K562 (cell line): Measurements from ENCODE around the gene LASP1. TPM values are rescaled to one million over a fixed set of nuclear protein-coding genes. Genes with fewer than 3 reads are reported as not detected.

Experiments used
- ATAC-seq: fragments of 200-7000 bp; cut with Tn5 transposase; 3 replicates; pipeline ENCODE4 v1.9.1; 2020; ENCODE audit warnings: moderate library complexity
- BruUV-seq: library from RNA; stranded (reverse); fragments of 400-500 nt; replicated peaks from 2 replicates; lab custom pipeline; 2021; lab: Mats Ljungman, UMichigan
- CTCF ChIA-PET: fragments of 300-600 bp; formaldehyde crosslinking; extraction: SDS; loops from one replicate; lab custom pipeline; 2021; ENCODE audit warnings: low intra/inter-chr PET ratio; lab: Yijun Ruan, JAX
- POLR2A ChIA-PET: fragments of 300-600, 350-650 bp; sonication (Branson Sonifier 250); formaldehyde crosslinking; extraction: SDS; loops from one replicate; lab custom pipeline; 2021; ENCODE audit warnings: antibody characterized with exemption, inconsistent platforms; lab: Yijun Ruan, JAX
- DNase-seq, 4 experiments: peaks; one replicate each; pipeline versions ENCODE4 v3.0.0 to v3.0.0-alpha.2; 2011 to 2018; ENCODE audit warnings: low spot score in 3 of 4, mixed read lengths in 3 of 4; ENCODE audit errors: extremely low read depth in 1 of 4
- FAIRE-seq: peaks from 2 replicates; lab custom pipeline; 2011; peaks lifted over from hg19 to GRCh38; lab: Jason Lieb, UNC
- H2AFZ ChIP-seq: 2 replicates; pipeline ENCODE4 v1.6.0; 2011; ENCODE audit warnings: low read depth, low read length, control low read depth, inconsistent platforms
- H3K27ac ChIP-seq: fragments of 200-600 bp; 3 replicates; pipeline ENCODE4 v1.8.0; 2011; ENCODE audit warnings: low read depth, mild to moderate bottlenecking, control low read depth, inconsistent platforms, low read length, moderate library complexity, mixed read lengths; ENCODE audit errors: extremely low read depth
- H3K27me3 ChIP-seq, 2 experiments: fragments of 300-600 bp in 1 of 2; 2 replicates in 1 of 2; 3 replicates in 1 of 2; pipeline versions ENCODE4 v1.6.0 to v1.8.0; 2011; ENCODE audit warnings: inconsistent platforms in 2 of 2, low read length in 2 of 2, mild to moderate bottlenecking in 1 of 2, mixed read lengths in 1 of 2, moderate library complexity in 1 of 2; ENCODE audit not compliant: control insufficient read depth in 2 of 2, insufficient read depth in 2 of 2
- H3K36me3 ChIP-seq: fragments of 300-600 bp; 3 replicates; pipeline ENCODE4 v1.8.0; 2011; ENCODE audit warnings: mild to moderate bottlenecking, low read length, inconsistent platforms; ENCODE audit not compliant: control insufficient read depth, insufficient read depth
- H3K4me1 ChIP-seq, 2 experiments: fragments of 200-600 bp in 1 of 2; replicated peaks in 1 of 2; 2 replicates in 1 of 2; 3 replicates in 1 of 2; pipeline versions ENCODE4 v1.5.1 to v1.8.0; 2011; ENCODE audit warnings: inconsistent platforms in 2 of 2, low read length in 2 of 2, mild to moderate bottlenecking in 1 of 2, mixed read lengths in 1 of 2, moderate library complexity in 1 of 2; ENCODE audit not compliant: control insufficient read depth in 2 of 2, insufficient read depth in 2 of 2
- H3K4me2 ChIP-seq: 2 replicates; pipeline ENCODE4 v1.6.1; 2011; ENCODE audit warnings: low read length, control low read depth, inconsistent platforms, mixed read lengths; ENCODE audit not compliant: insufficient read depth
- H3K4me3 ChIP-seq: fragments of 200-600 bp; sonication (generic), shearing (Covaris generic); 2 replicates; pipeline ENCODE4 v1.5.1; 2016; ENCODE audit warnings: control low read depth, inconsistent platforms
- H3K79me2 ChIP-seq: fragments of 200-600 bp; 3 replicates; pipeline ENCODE4 v1.8.0; 2011; ENCODE audit warnings: low read length, inconsistent platforms; ENCODE audit not compliant: control insufficient read depth, insufficient read depth
- H3K9ac ChIP-seq, 2 experiments: 2 replicates each; pipeline versions ENCODE4 v1.6.0 to v1.6.1; 2011; ENCODE audit warnings: low read depth in 2 of 2, low read length in 2 of 2, control low read depth in 1 of 2, inconsistent platforms in 1 of 2, mild to moderate bottlenecking in 1 of 2, mixed read lengths in 1 of 2; ENCODE audit not compliant: insufficient read depth in 1 of 2
- H3K9me1 ChIP-seq: one replicate; pipeline ENCODE4 v1.6.0; 2011; ENCODE audit warnings: inconsistent platforms, mild to moderate bottlenecking, low read length, moderate library complexity; ENCODE audit not compliant: control insufficient read depth, insufficient read depth
- H3K9me3 ChIP-seq: replicated peaks from 2 replicates; pipeline ENCODE4 v1.5.1; 2011; ENCODE audit warnings: low read depth, low read length, inconsistent platforms; ENCODE audit not compliant: control insufficient read depth, insufficient read depth
- H4K20me1 ChIP-seq: replicated peaks from 2 replicates; pipeline ENCODE4 v1.6.1; 2011; ENCODE audit warnings: low read length, inconsistent platforms, mixed read lengths; ENCODE audit not compliant: control insufficient read depth, insufficient read depth
- ARNT ChIP-seq, 2 experiments: fragments of 450-650 bp; IDR thresholded peaks; 2 replicates each; pipeline ENCODE4 v1.6.1; 2016; ENCODE audit warnings: mild to moderate bottlenecking in 1 of 2
- EHMT2 ChIP-seq: fragments of 450-650 bp; IDR thresholded peaks from 2 replicates; pipeline ENCODE4 v1.6.1; 2018; ENCODE audit warnings: antibody characterized with exemption
- ERF ChIP-seq: fragments of 450-650 bp; formaldehyde crosslinking; IDR thresholded peaks from 2 replicates; pipeline ENCODE4 v1.4.0; 2020; ENCODE audit warnings: mild to moderate bottlenecking, mixed read lengths
- HNRNPK ChIP-seq: fragments of 200-400 bp; formaldehyde crosslinking; IDR thresholded peaks from one replicate; pipeline ENCODE4 v1.6.1; 2018; ENCODE audit warnings: mild to moderate bottlenecking, low read depth, low read length; ENCODE audit not compliant: poor library complexity, severe bottlenecking
- JUND ChIP-seq, 2 experiments: IDR thresholded peaks; 2 replicates in 1 of 2; 3 replicates in 1 of 2; pipeline ENCODE4 v1.6.1; 2011; ENCODE audit warnings: borderline replicate concordance in 2 of 2, low read depth in 2 of 2, low read length in 2 of 2, improper control_type of control experiment in 1 of 2, missing biosample characterization in 1 of 2, missing genetic modification characterization in 1 of 2, missing genetic modification reagents in 1 of 2
- KAT2B ChIP-seq: IDR thresholded peaks from one replicate; pipeline ENCODE4 v1.6.1; 2012; ENCODE audit warnings: low read depth, mild to moderate bottlenecking, control low read depth, inconsistent platforms, low read length, moderate library complexity
- POLR3A ChIP-seq: IDR thresholded peaks from 2 replicates; pipeline ENCODE4 v1.6.1; 2011; ENCODE audit warnings: borderline replicate concordance, mild to moderate bottlenecking, moderate library complexity; ENCODE audit not compliant: insufficient read length, insufficient read depth; ENCODE audit errors: extremely low read depth
- RAD21 ChIP-seq, 2 experiments: fragments of 250-450 bp in 1 of 2; fragments of 450-650 bp in 1 of 2; sonication (Bioruptor Pico) in 1 of 2; formaldehyde crosslinking in 1 of 2; IDR thresholded peaks in 1 of 2; conservative IDR thresholded peaks in 1 of 2; 2 replicates each; pipeline versions ENCODE4 v1.4.0 to v1.8.0; 2020 to 2022; ENCODE audit warnings: mild to moderate bottlenecking in 2 of 2, moderate library complexity in 1 of 2
- ZNF384 ChIP-seq: IDR thresholded peaks from 2 replicates; pipeline ENCODE4 v1.6.1; 2012; ENCODE audit warnings: low read depth, low read length, improper control_type of control experiment
- WGBS: fragments of 100-300 bp; shearing (Covaris generic); methylation state at CpG from one replicate; pipeline ENCODE4 v1.1.6; 2016; ENCODE audit warnings: low coverage, mixed read lengths; ENCODE audit not compliant: insufficient coverage; ENCODE audit errors: missing lambda C conversion rate; 5-methylcytosine and 5-hydroxymethylcytosine counted together
- in situ Hi-C: fragments of 300-500 bp; cut with MboI; formaldehyde crosslinking; loops from 4 replicates; pipeline ENCODE4 v1.15.0; 2018; ENCODE audit warnings: inconsistent platforms, mixed read lengths
- intact Hi-C: fragments of 100-400 bp; cut with micrococcal nuclease; formaldehyde crosslinking; loops from 2 replicates; pipeline ENCODE4 v1.14.2; 2022
- polyA plus RNA-seq, 8 experiments: library from polyadenylated mRNA; depleted of rRNA in 4 of 8; stranded (reverse) in 5 of 8; unstranded in 3 of 8; fragments of >200 nt; fragmentation: Nextera tagmentation in 2 of 8; fragmentation: Illumina TruSeq in 1 of 8; extraction: Ambion mirVana in 2 of 8; extraction: Trizol in 1 of 8; gene quantifications; 2 replicates each; pipeline versions ENCODE4 v1.2.1 to v1.2.3, GENCODE V29; 2011 to 2014; ENCODE audit warnings: inconsistent platforms in 1 of 8, missing spikeins in 1 of 8
- total RNA-seq, 7 experiments: library from RNA; depleted of rRNA in 6 of 7; stranded (reverse); fragments of >200 nt in 6 of 7; fragmentation: Illumina TruSeq in 2 of 7; extraction: Trizol in 2 of 7; gene quantifications; 2 replicates each; pipeline versions ENCODE4 v1.2.1 to v1.2.3, GENCODE V29; 2011 to 2021; ENCODE audit warnings: low replicate concordance in 1 of 7
- TF ChIP-seq, protein P1 (sequence below): fragments of 200-800 bp; sonication (Bioruptor generic); IDR thresholded peaks from 2 replicates; pipeline ENCODE4 v1.6.1; 2016; ENCODE audit warnings: missing genetic modification characterization, missing compliant biosample characterization

LASP1 gene
- total and polyA plus RNA-seq, 9 of the 15 experiments (the other 6 are each of a cell fraction or from before 2014, with no cell fraction given) = 23.0 to 125 (median 55.3) TPM

DNA sequence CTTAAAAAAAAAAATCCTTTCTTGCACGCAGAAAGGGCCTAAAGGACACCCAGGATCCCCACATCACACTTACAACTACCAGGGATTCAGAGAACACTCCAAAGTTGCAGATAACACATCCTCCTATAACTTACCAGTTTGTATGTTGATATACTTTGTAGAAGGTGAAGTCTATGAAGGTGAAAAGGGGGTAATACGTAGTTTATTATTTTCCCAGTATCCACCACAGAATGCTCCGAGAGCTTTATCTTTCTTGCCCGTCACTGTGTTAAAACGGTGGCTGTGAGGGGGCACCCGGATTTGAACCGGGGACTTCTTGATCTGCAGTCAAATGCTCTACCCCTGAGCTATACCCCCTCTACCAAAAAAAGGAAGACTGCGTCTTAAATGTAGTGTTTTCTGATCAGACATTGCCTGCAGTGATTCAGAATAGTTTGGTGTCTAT lies 8.4 kb upstream of the LASP1 start (continued):
- TF ChIP-seq, protein P1, sequence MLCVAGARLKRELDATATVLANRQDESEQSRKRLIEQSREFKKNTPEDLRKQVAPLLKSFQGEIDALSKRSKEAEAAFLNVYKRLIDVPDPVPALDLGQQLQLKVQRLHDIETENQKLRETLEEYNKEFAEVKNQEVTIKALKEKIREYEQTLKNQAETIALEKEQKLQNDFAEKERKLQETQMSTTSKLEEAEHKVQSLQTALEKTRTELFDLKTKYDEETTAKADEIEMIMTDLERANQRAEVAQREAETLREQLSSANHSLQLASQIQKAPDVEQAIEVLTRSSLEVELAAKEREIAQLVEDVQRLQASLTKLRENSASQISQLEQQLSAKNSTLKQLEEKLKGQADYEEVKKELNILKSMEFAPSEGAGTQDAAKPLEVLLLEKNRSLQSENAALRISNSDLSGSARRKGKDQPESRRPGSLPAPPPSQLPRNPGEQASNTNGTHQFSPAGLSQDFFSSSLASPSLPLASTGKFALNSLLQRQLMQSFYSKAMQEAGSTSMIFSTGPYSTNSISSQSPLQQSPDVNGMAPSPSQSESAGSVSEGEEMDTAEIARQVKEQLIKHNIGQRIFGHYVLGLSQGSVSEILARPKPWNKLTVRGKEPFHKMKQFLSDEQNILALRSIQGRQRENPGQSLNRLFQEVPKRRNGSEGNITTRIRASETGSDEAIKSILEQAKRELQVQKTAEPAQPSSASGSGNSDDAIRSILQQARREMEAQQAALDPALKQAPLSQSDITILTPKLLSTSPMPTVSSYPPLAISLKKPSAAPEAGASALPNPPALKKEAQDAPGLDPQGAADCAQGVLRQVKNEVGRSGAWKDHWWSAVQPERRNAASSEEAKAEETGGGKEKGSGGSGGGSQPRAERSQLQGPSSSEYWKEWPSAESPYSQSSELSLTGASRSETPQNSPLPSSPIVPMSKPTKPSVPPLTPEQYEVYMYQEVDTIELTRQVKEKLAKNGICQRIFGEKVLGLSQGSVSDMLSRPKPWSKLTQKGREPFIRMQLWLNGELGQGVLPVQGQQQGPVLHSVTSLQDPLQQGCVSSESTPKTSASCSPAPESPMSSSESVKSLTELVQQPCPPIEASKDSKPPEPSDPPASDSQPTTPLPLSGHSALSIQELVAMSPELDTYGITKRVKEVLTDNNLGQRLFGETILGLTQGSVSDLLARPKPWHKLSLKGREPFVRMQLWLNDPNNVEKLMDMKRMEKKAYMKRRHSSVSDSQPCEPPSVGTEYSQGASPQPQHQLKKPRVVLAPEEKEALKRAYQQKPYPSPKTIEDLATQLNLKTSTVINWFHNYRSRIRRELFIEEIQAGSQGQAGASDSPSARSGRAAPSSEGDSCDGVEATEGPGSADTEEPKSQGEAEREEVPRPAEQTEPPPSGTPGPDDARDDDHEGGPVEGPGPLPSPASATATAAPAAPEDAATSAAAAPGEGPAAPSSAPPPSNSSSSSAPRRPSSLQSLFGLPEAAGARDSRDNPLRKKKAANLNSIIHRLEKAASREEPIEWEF (CRISPR knock-in tag) = no peak

DNA sequence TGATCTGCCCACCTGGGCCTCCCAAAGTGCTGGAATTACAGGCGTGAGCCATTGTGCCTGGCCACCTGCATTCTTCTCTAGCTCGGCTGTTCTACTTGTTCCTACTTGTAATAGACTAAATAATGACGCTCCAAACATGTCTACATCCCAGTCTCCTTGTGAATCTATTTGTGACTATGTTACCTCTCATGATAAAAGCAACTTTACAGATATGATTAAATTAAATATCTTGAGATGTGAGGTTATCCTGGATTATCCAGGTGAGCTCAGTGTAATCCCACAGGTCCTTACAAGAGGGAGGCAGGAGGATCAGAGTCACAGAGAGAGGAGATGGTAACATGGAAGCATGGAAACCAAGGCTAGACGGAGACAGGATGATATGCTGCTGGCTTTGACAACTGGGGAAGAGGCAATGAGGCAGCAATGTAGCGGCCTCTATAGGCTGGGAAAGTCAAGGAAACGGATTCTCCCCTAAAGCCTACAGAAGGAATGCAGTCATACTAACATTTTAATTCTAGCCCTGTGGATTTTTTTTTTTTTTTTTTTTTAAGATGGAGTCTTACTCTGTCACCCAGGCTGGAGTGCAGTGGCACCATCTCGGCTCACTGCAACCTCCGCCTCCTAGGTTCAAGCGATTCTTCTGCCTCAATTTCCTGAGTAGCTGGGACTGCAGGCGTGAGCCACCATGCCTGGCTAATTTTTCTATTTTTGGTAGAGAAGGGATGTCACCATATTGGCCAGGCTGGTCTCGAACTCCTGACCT lies 5.0 kb upstream of the LASP1 start:
- intact Hi-C loops = loop anchor here (5.0 to 10.0 kb wide), 2 partner anchors 190 to 287 kb away; partner anchors contain the start of genes EPOP and PLXDC1
- Histone ChIP-seq H3K27ac (no peak overlapping the region), H3K9ac (no peak overlapping the region), H4K20me1 (no peaks in the 10 kb centered on the region), H3K79me2 (no peaks in the 10 kb centered on the region), H2AFZ (peak overlapping the region; percentile 82), H3K4me3 (no peak overlapping the region), H3K27me3 (no peaks in the 10 kb centered on the region), H3K9me3 (no peaks in the 10 kb centered on the region), H3K36me3 (no peaks in the 10 kb centered on the region), H3K9me1 (no peaks in the 10 kb centered on the region), H3K4me1 (peaks cover 2 to 29% of the 10 kb centered on the region in 2 experiments; a peak in 3 of 5 replicates), H3K4me2 (peak overlapping the region; percentile 62)
- ChIA-PET CTCF (no interaction called here), POLR2A (interaction anchor here (2.7 kb wide), 1 partner anchor 11 kb away, joined by 10 read pairs; no protein-coding TSS in a partner anchor)
- DNase-seq (peak in 2 of 4 experiments; percentile 46 to 71), FAIRE-seq (no peak), ATAC-seq (peak; percentile 10; the same call in 1 of the 3 replicates)
- 27% methylated on average over 9 of the region's 11 CpGs for WGBS
- in situ Hi-C loops = no loop called here
- BruUV-seq = no TSS peak
- no peak for TF ChIP-seq KAT2B
- TF ChIP-seq RAD21 (CRISPR knock-in tag; conservative IDR thresholded peaks at IDR 0.05 in 1 of 2, IDR thresholded peaks at IDR 0.05 in 1 of 2) = peak; percentile 7 to 59; a peak in 2 of 4 replicates
- 0 out of 2 replicates have a peak, but pooled peaks have one; percentile 17 for TF ChIP-seq EHMT2
- TF ChIP-seq JUND (IDR thresholded peaks at IDR 0.05; ENCODE audit: borderline replicate concordance, low read depth, low read length) = no peak; the same call in 1 of the 2 replicates
- TF ChIP-seq JUND (tag; IDR thresholded peaks at IDR 0.05; ENCODE audit: borderline replicate concordance, low read depth, low read length) = peak; percentile 39; the same call in 1 of the 3 replicates
- TF ChIP-seq HNRNPK = no peak
- TF ChIP-seq ERF (CRISPR knock-in tag) = no peak
- TF ChIP-seq ZNF384 = peak; percentile 83
- TF ChIP-seq ARNT (IDR thresholded peaks at IDR 0.05) = no peak
- peak; percentile 35 for TF ChIP-seq POLR3A
